Thymus (tissue), 11 donors: ENCODE measurements around the gene OTOP3. TPM values are rescaled to one million over a fixed set of nuclear protein-coding genes. Genes with fewer than 3 reads are reported as not detected.

Experiments used
- DNase-seq, 9 donors: peaks; one replicate each; pipeline ENCODE4 v3.0.0-alpha.2; 2013; ENCODE audit warnings: low spot score in 9 of 9, low read depth in 6 of 9, missing footprints in 1 of 9
- H3K27ac ChIP-seq, 2 donors: one replicate each; pipeline ENCODE4 v1.5.1; 2013; ENCODE audit warnings: control low read depth in 1 of 2, low read depth in 1 of 2, low read length in 1 of 2, mild to moderate bottlenecking in 1 of 2, moderate library complexity in 1 of 2
- H3K27me3 ChIP-seq, 2 donors: one replicate each; pipeline ENCODE4 v1.5.1; 2013; ENCODE audit warnings: low read length in 1 of 2; ENCODE audit not compliant: control insufficient read depth in 2 of 2, insufficient read depth in 1 of 2
- H3K36me3 ChIP-seq, 2 donors: one replicate each; pipeline ENCODE4 v1.5.1; 2013; ENCODE audit warnings: low read length in 1 of 2, mild to moderate bottlenecking in 1 of 2, moderate library complexity in 1 of 2; ENCODE audit not compliant: control insufficient read depth in 2 of 2, insufficient read depth in 2 of 2
- H3K4me1 ChIP-seq, 2 donors: one replicate each; pipeline ENCODE4 v1.5.1; 2013; ENCODE audit warnings: low read length in 2 of 2; ENCODE audit not compliant: control insufficient read depth in 2 of 2, insufficient read depth in 2 of 2
- H3K4me3 ChIP-seq, 2 donors: one replicate each; pipeline ENCODE4 v1.5.1; 2013; ENCODE audit warnings: low read length in 2 of 2, control low read depth in 1 of 2, mild to moderate bottlenecking in 1 of 2
- H3K9me3 ChIP-seq, 2 donors: one replicate each; pipeline ENCODE4 v1.5.1; 2013; ENCODE audit warnings: low read length in 1 of 2, mild to moderate bottlenecking in 1 of 2; ENCODE audit not compliant: control insufficient read depth in 2 of 2, insufficient read depth in 1 of 2
- WGBS: extraction: QIAGEN DNeasy Blood & Tissue Kit; methylation state at CpG from one replicate; pipeline ENCODE4 v1.1.7; 2013; 5-methylcytosine and 5-hydroxymethylcytosine counted together
- polyA plus RNA-seq: library from polyadenylated mRNA; stranded (reverse); fragments of 200-250 nt; gene quantifications from one replicate; pipeline ENCODE4 v1.2.3, GENCODE V29; 2013
- total RNA-seq: library from RNA; stranded (reverse); fragments of 120-200 nt; gene quantifications from one replicate; pipeline ENCODE4 v1.2.4, GENCODE V29; 2013
- donor health status: healthy.

Gene OTOP3
- total and polyA plus RNA-seq, 2 donors = under 0.01 to 0.05 TPM

- Histone ChIP-seq H3K4me1 (peaks cover 6 to 16% of the 10 kb centered on the region in 2 donors), H3K27ac (peak within 1 kb of the TSS in 1 of 2 donors; percentile 32), H3K27me3 (peaks cover 2 to 53% of the 10 kb centered on the region in 2 donors), H3K4me3 (peak within 1 kb of the TSS; percentile 46 to 56), H3K36me3 (no peaks in the 10 kb centered on the region), H3K9me3 (no peaks in the 10 kb centered on the region)
- 4% methylated on average over 95 of the region's 95 CpGs for WGBS
- peak in 7 of 9 donors; percentile 56 to 90 (median 78) for DNase-seq
Measured at GRCh38 chr17:74972107-74972972, 36.6 kb downstream of the OTOP3 start, which contains the start of gene HID1. TSS of gene HID1 (minus strand) at chr17:74972759. CDS start at chr17:74972656, 103 bp downstream.

GRCh38 chr17:74972973-74973328, 37.3 kb downstream of the OTOP3 start:
- H3K4me1 ChIP-seq = peaks cover 6 to 16% of the 10 kb centered on the region in 2 donors
- H3K27me3 ChIP-seq = peaks cover 2 to 54% of the 10 kb centered on the region in 2 donors
- WGBS = 14% methylated on average over 17 of the region's 17 CpGs
- peak overlapping the region; percentile 32 to 56 for H3K4me3 ChIP-seq
- H3K27ac ChIP-seq = peak overlapping the region in 1 of 2 donors; percentile 32
- H3K36me3 ChIP-seq = no peaks in the 10 kb centered on the region
- no peaks in the 10 kb centered on the region for H3K9me3 ChIP-seq
- DNase-seq = no peak

GRCh38 chr17:74975943-74976342, 40.2 kb downstream of the OTOP3 start:
- Histone ChIP-seq H3K27me3 (peaks cover 2 to 70% of the 10 kb centered on the region in 2 donors), H3K9me3 (no peaks in the 10 kb centered on the region), H3K4me3 (no peak overlapping the region), H3K4me1 (peaks cover 6 to 16% of the 10 kb centered on the region in 2 donors), H3K27ac (no peak overlapping the region), H3K36me3 (no peaks in the 10 kb centered on the region)
- no peak for DNase-seq
- 88% methylated on average over 4 of the region's 4 CpGs for WGBS

- Histone ChIP-seq H3K9me3 (no peaks in the 10 kb centered on the region), H3K4me1 (peaks cover 18 to 19% of the 10 kb centered on the region in 2 donors), H3K4me3 (no peak overlapping the region), H3K36me3 (no peaks in the 10 kb centered on the region), H3K27me3 (peaks cover 7 to 71% of the 10 kb centered on the region in 2 donors), H3K27ac (no peak overlapping the region)
- 93% methylated on average over 3 of the region's 3 CpGs for WGBS
- no peak for DNase-seq
Measured at GRCh38 chr17:74977802-74978201, 42.1 kb downstream of the OTOP3 start.

GRCh38 chr17:74978240-74978639, 42.5 kb downstream of the OTOP3 start:
- no peak for DNase-seq
- Histone ChIP-seq H3K4me1 (peaks cover 13 to 15% of the 10 kb centered on the region in 2 donors), H3K27ac (no peak overlapping the region), H3K27me3 (peaks cover 7 to 71% of the 10 kb centered on the region in 2 donors), H3K9me3 (no peaks in the 10 kb centered on the region), H3K36me3 (no peaks in the 10 kb centered on the region), H3K4me3 (no peak overlapping the region)
- 87% methylated on average over 3 of the region's 3 CpGs for WGBS

- H3K9me3 ChIP-seq = no peaks in the 10 kb centered on the region
- no peak overlapping the region for H3K4me3 ChIP-seq
- H3K27ac ChIP-seq = no peak overlapping the region
- 90% methylated on average over 17 of the region's 17 CpGs for WGBS
- H3K36me3 ChIP-seq = no peaks in the 10 kb centered on the region
- H3K27me3 ChIP-seq = peaks cover 7 to 71% of the 10 kb centered on the region in 2 donors
- no peak for DNase-seq
- peaks cover 12 to 14% of the 10 kb centered on the region in 2 donors for H3K4me1 ChIP-seq
Measured at GRCh38 chr17:74979408-74980146, 43.9 kb downstream of the OTOP3 start.

- Histone ChIP-seq H3K27ac (no peak overlapping the region), H3K27me3 (peaks cover 8 to 75% of the 10 kb centered on the region in 2 donors), H3K4me3 (peak overlapping the region; percentile 54), H3K9me3 (no peaks in the 10 kb centered on the region), H3K4me1 (peaks cover 12 to 14% of the 10 kb centered on the region in 2 donors), H3K36me3 (no peaks in the 10 kb centered on the region)
- WGBS = 44% methylated on average over 16 of the region's 16 CpGs
- DNase-seq = no peak
Measured at GRCh38 chr17:74981318-74981978, 45.8 kb downstream of the OTOP3 start.

GRCh38 chr17:74981979-74982662, 46.4 kb downstream of the OTOP3 start:
- Histone ChIP-seq H3K4me3 (peak overlapping the region; percentile 54), H3K27me3 (peaks cover 10 to 82% of the 10 kb centered on the region in 2 donors), H3K9me3 (no peaks in the 10 kb centered on the region), H3K27ac (peak overlapping the region; percentile 30 to 73), H3K36me3 (no peaks in the 10 kb centered on the region), H3K4me1 (peaks cover 13 to 18% of the 10 kb centered on the region in 2 donors)
- DNase-seq = peak in 5 of 9 donors; percentile 45 to 83 (median 71)
- under 1% methylated on average over 61 of the region's 61 CpGs for WGBS
